H9 (cell line): Measurements from ENCODE around the gene ASTN2. TPM values are rescaled to one million over a fixed set of nuclear protein-coding genes. Genes with fewer than 3 reads are reported as not detected.

Experiments used
- DNase-seq: peaks from one replicate; pipeline ENCODE4 v3.0.0-alpha.2; 2017
- H2AFZ ChIP-seq: one replicate; pipeline ENCODE4 v1.6.1; 2013; ENCODE audit warnings: mild to moderate bottlenecking, low read length, control low read depth, moderate library complexity
- H2AK5ac ChIP-seq: 2 replicates; pipeline ENCODE4 v1.6.1; 2013; ENCODE audit warnings: low read length, control low read depth, mixed read lengths; ENCODE audit not compliant: insufficient read length
- H2BK120ac ChIP-seq: one replicate; pipeline ENCODE4 v1.6.1; 2013; ENCODE audit warnings: low read depth, mild to moderate bottlenecking, low read length, control low read depth, inconsistent platforms; ENCODE audit not compliant: poor library complexity, severe bottlenecking
- H2BK12ac ChIP-seq: 2 replicates; pipeline ENCODE4 v1.6.1; 2013; ENCODE audit warnings: low read length, control low read depth, mixed read lengths, low read depth; ENCODE audit not compliant: insufficient read length
- H2BK15ac ChIP-seq: 2 replicates; pipeline ENCODE4 v1.6.1; 2013; ENCODE audit warnings: low read depth, low read length, control low read depth
- H2BK20ac ChIP-seq: one replicate; pipeline ENCODE4 v1.6.1; 2013; ENCODE audit warnings: low read depth, mild to moderate bottlenecking, low read length, control low read depth, inconsistent platforms; ENCODE audit not compliant: poor library complexity, severe bottlenecking
- H2BK5ac ChIP-seq: 2 replicates; pipeline ENCODE4 v1.6.1; 2013; ENCODE audit warnings: low read length, control low read depth, mixed read lengths; ENCODE audit not compliant: insufficient read length
- H3K14ac ChIP-seq: 2 replicates; pipeline ENCODE4 v1.6.1; 2013; ENCODE audit warnings: low read length, control low read depth; ENCODE audit not compliant: insufficient read depth
- H3K18ac ChIP-seq: 2 replicates; pipeline ENCODE4 v1.6.1; 2013; ENCODE audit warnings: low read depth, mild to moderate bottlenecking, mixed read lengths, low read length, control low read depth; ENCODE audit not compliant: insufficient read length
- H3K23ac ChIP-seq: 2 replicates; pipeline ENCODE4 v1.6.1; 2013; ENCODE audit warnings: low read length, control low read depth, mixed read lengths, low read depth; ENCODE audit not compliant: insufficient read length
- H3K23me2 ChIP-seq: 2 replicates; pipeline ENCODE4 v1.6.1; 2013; ENCODE audit warnings: low read depth, mild to moderate bottlenecking, mixed read lengths, low read length, control low read depth; ENCODE audit not compliant: insufficient read length, poor library complexity, severe bottlenecking
- H3K27ac ChIP-seq: 2 replicates; pipeline ENCODE4 v1.5.1; 2013; ENCODE audit warnings: low read length, control low read depth, mixed read lengths, low read depth; ENCODE audit not compliant: insufficient read length
- H3K27me3 ChIP-seq: 2 replicates; pipeline ENCODE4 v1.6.1; 2013; ENCODE audit warnings: low read length, control low read depth, inconsistent platforms; ENCODE audit not compliant: insufficient read depth
- H3K4ac ChIP-seq: 2 replicates; pipeline ENCODE4 v1.6.1; 2013; ENCODE audit warnings: low read depth, mild to moderate bottlenecking, control low read depth, inconsistent platforms, low read length, moderate library complexity
- H3K4me1 ChIP-seq: 2 replicates; pipeline ENCODE4 v1.6.1; 2013; ENCODE audit warnings: low read length, control low read depth, inconsistent platforms; ENCODE audit not compliant: insufficient read depth
- H3K4me2 ChIP-seq: 2 replicates; pipeline ENCODE4 v1.6.1; 2013; ENCODE audit warnings: low read length, control low read depth, mixed read lengths; ENCODE audit not compliant: insufficient read length, insufficient read depth
- H3K56ac ChIP-seq: 2 replicates; pipeline ENCODE4 v1.6.1; 2013; ENCODE audit warnings: low read depth, mild to moderate bottlenecking, mixed read lengths, low read length, control low read depth; ENCODE audit not compliant: insufficient read length
- H3K79me1 ChIP-seq: 2 replicates; pipeline ENCODE4 v1.6.1; 2013; ENCODE audit warnings: low read depth, mild to moderate bottlenecking, moderate library complexity, low read length, control low read depth, inconsistent platforms; ENCODE audit not compliant: insufficient read depth, poor library complexity, severe bottlenecking
- H3K79me2 ChIP-seq: 2 replicates; pipeline ENCODE4 v1.6.1; 2013; ENCODE audit warnings: low read length, control low read depth, inconsistent platforms; ENCODE audit not compliant: insufficient read depth
- H3K9ac ChIP-seq: 2 replicates; pipeline ENCODE4 v1.6.1; 2013; ENCODE audit warnings: low read length, control low read depth, mixed read lengths; ENCODE audit not compliant: insufficient read length; ENCODE audit errors: extremely low read depth
- H3K9me3 ChIP-seq: one replicate; pipeline ENCODE4 v1.6.1; 2013; ENCODE audit warnings: low read depth, low read length, inconsistent platforms; ENCODE audit not compliant: control insufficient read depth
- H3T11ph ChIP-seq: one replicate; pipeline ENCODE4 v1.6.1; 2013; ENCODE audit warnings: mild to moderate bottlenecking, low read length, control low read depth, inconsistent platforms
- H4K20me1 ChIP-seq: one replicate; pipeline ENCODE4 v1.6.1; 2013; ENCODE audit not compliant: control insufficient read depth, insufficient read length, insufficient read depth
- H4K5ac ChIP-seq: 2 replicates; pipeline ENCODE4 v1.6.1; 2013; ENCODE audit warnings: low read depth, mild to moderate bottlenecking, mixed read lengths, low read length, control low read depth; ENCODE audit not compliant: insufficient read length
- H4K8ac ChIP-seq: replicated peaks from 2 replicates; pipeline ENCODE4 v1.6.1; 2013; ENCODE audit warnings: low read length, control low read depth, mixed read lengths, low read depth; ENCODE audit not compliant: insufficient read length
- H4K91ac ChIP-seq: 2 replicates; pipeline ENCODE4 v1.6.1; 2013; ENCODE audit warnings: low read depth, mild to moderate bottlenecking, moderate library complexity, mixed read lengths, low read length, control low read depth; ENCODE audit not compliant: insufficient read length
- H3K27ac Mint-ChIP-seq, 3 experiments: 2 replicates in 2 of 3; 3 replicates in 1 of 3; pipeline ENCODE4 v1.8.0; 2020 to 2021; ENCODE audit warnings: mixed read lengths in 3 of 3, mild to moderate bottlenecking in 1 of 3, moderate library complexity in 1 of 3
- H3K27me3 Mint-ChIP-seq: 2 replicates; pipeline ENCODE4 v1.8.0; 2021; ENCODE audit warnings: low read depth, mild to moderate bottlenecking, moderate library complexity, mixed read lengths
- H3K36me3 Mint-ChIP-seq, 3 experiments: 2 replicates in 2 of 3; 3 replicates in 1 of 3; pipeline ENCODE4 v1.8.0; 2020 to 2021; ENCODE audit warnings: low read depth in 3 of 3, mixed read lengths in 3 of 3; ENCODE audit not compliant: insufficient read depth in 1 of 3
- H3K4me1 Mint-ChIP-seq, 2 experiments: 2 replicates each; pipeline ENCODE4 v1.8.0; 2020; ENCODE audit warnings: mixed read lengths in 2 of 2
- H3K4me3 Mint-ChIP-seq, 2 experiments: 2 replicates in 1 of 2; 3 replicates in 1 of 2; pipeline ENCODE4 v1.8.0; 2020 to 2021; ENCODE audit warnings: mild to moderate bottlenecking in 2 of 2, mixed read lengths in 2 of 2, moderate library complexity in 1 of 2
- H3K9me3 Mint-ChIP-seq, 2 experiments: 2 replicates in 1 of 2; 3 replicates in 1 of 2; pipeline ENCODE4 v1.8.0; 2020; ENCODE audit warnings: mild to moderate bottlenecking in 2 of 2, mixed read lengths in 2 of 2, moderate library complexity in 1 of 2
- CTCF ChIP-seq: fragments of 200-600 bp; sonication (generic); conservative IDR thresholded peaks from 3 replicates; pipeline ENCODE4 v1.8.0; 2021; ENCODE audit warnings: antibody characterized with exemption, mild to moderate bottlenecking
- total RNA-seq: library from RNA; stranded (reverse); gene quantifications from 2 replicates; pipeline ENCODE4 v1.2.1, GENCODE V29; 2021

The ASTN2 gene
- total RNA-seq, 1 experiment from 2014 or later = 9.7 TPM

GRCh38 chr9:116716438-116716837 lies 698.4 kb downstream of the ASTN2 start:
- no peak overlapping the region for H4K5ac ChIP-seq
- H3K9me3 ChIP-seq = no peaks in the 10 kb centered on the region
- Mint-ChIP-seq H3K27ac (no peak overlapping the region), H3K27me3 (no peaks in the 10 kb centered on the region; the same call in 1 of the 2 replicates), H3K9me3 (no peaks in the 10 kb centered on the region), H3K4me1 (peaks cover 31 to 42% of the 10 kb centered on the region in 2 experiments), H3K4me3 (no peak overlapping the region), H3K36me3 (peaks cover 0 to 4% (median 0%) of the 10 kb centered on the region in 3 experiments; a peak in 2 of 7 replicates)
- H3K79me2 ChIP-seq = no peaks in the 10 kb centered on the region
- no peak overlapping the region for H2BK120ac ChIP-seq
- peaks cover 11% of the 10 kb centered on the region for H3K4me1 ChIP-seq
- no peak overlapping the region for H2BK15ac ChIP-seq
- no peak overlapping the region for H4K91ac ChIP-seq
- H3K79me1 ChIP-seq = no peaks in the 10 kb centered on the region
- H4K20me1 ChIP-seq = no peaks in the 10 kb centered on the region
- H3K14ac ChIP-seq = no peak overlapping the region
- H3K18ac ChIP-seq = no peak overlapping the region
- no peak overlapping the region for H2BK20ac ChIP-seq
- no peak overlapping the region for H3K4me2 ChIP-seq
- H3K23me2 ChIP-seq = no peaks in the 10 kb centered on the region
- H2AFZ ChIP-seq = no peak overlapping the region
- no peak overlapping the region for H3K56ac ChIP-seq
- no peak overlapping the region for H2BK5ac ChIP-seq
- no peak overlapping the region for H3K23ac ChIP-seq
- no peak overlapping the region for H3T11ph ChIP-seq
- no peaks in the 10 kb centered on the region for H3K27me3 ChIP-seq
- no peak for TF ChIP-seq CTCF
- no peak overlapping the region for H3K4ac ChIP-seq
- no peak overlapping the region for H2AK5ac ChIP-seq
- no peak overlapping the region for H3K9ac ChIP-seq
- H3K27ac ChIP-seq = no peak overlapping the region
- no peak for DNase-seq
- no peak overlapping the region for H2BK12ac ChIP-seq
- H4K8ac ChIP-seq = no peak overlapping the region
